ENCODE measurements around the gene RGPD8. TPM values are rescaled to one million over a fixed set of nuclear protein-coding genes. Genes with fewer than 3 reads are reported as not detected.

RGPD8 gene
- total and polyA plus RNA-seq, 2 of the 13 experiments (the other 11 are each of a cell fraction or from before 2014, with no cell fraction given) = 2.3 to 12.8 TPM

DNA sequence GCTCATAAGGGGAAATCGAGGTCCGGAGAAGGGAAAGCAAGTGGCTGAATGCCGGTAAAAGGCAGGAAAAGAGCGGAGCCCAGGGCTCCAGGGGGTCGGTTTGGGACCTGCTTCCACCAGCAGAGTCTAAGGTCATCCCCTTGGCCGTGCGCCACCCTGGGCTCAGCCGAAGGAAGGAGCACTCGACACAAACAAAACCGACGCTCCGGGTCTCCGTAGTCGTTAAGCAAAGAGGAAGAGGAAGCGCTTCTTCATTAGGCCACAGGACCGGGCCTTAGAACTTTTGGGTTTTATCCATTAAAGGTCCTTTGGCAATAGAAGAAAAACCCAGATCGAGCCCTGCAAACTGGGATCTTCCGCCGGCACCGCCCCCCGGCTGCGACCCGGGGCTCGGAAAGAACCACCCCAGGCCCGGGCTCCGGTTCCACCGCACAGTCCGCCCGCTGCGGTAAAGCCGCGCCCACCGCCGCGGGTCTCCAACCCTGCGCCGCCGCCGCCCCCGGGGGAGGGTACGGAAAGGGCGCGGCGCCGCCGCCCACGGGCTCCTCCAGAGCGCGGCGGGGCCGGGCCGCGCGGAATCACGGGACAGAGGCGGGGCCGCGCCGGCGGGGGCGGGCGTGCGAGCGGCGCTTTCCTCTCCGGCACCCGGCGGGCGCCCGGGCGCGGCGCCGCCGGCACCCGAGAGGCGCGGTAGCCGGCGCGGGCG, 48.2 kb upstream of the RGPD8 start, which contains the start of gene TTL (continued):
- TF ChIP-seq CBX2 (IDR thresholded peaks at IDR 0.05; ENCODE audit: low read depth, low read length) (no peak), CBX2 (CRISPR knock-in tag; IDR thresholded peaks at IDR 0.05; ENCODE audit: low read depth) (no peak), RARA (CRISPR knock-in tag; IDR thresholded peaks at IDR 0.05) (no peak), CENPX (CRISPR knock-in tag; IDR thresholded peaks at IDR 0.05) (no peak), ZNF816 (CRISPR knock-in tag; IDR thresholded peaks at IDR 0.05; ENCODE audit: borderline replicate concordance) (0 out of 2 replicates have a peak, but pooled peaks have one; percentile 57), KDM2A (CRISPR knock-in tag; IDR thresholded peaks at IDR 0.05; ENCODE audit: borderline replicate concordance, low read depth) (0 out of 2 replicates have a peak, but pooled peaks have one; percentile 2), MYC (CRISPR knock-in tag; IDR thresholded peaks at IDR 0.05; ENCODE audit: borderline replicate concordance) (no peak; the same call in 1 of the 2 replicates), CEBPB (IDR thresholded peaks at IDR 0.05; ENCODE audit: borderline replicate concordance, low read depth, low read length) (no peak), IKZF1 (IDR thresholded peaks at IDR 0.05) (no peak), TGIF2 (CRISPR knock-in tag; IDR thresholded peaks at IDR 0.05) (0 out of 2 replicates have a peak, but pooled peaks have one; percentile 12), ZNF451 (CRISPR knock-in tag; IDR thresholded peaks at IDR 0.05) (no peak), HOXA7 (CRISPR knock-in tag; IDR thresholded peaks at IDR 0.05) (no peak), DNMT3B (CRISPR knock-in tag; conservative IDR thresholded peaks at IDR 0.05) (no peak), ZMYM2 (CRISPR knock-in tag; IDR thresholded peaks at IDR 0.05) (no peak), REXO4 (CRISPR knock-in tag; IDR thresholded peaks at IDR 0.05; ENCODE audit: borderline replicate concordance) (no peak), SPEN (CRISPR knock-in tag; IDR thresholded peaks at IDR 0.05; ENCODE audit: low read depth) (peak; percentile 29; the same call in 1 of the 2 replicates), TBX3 (IDR thresholded peaks at IDR 0.05; ENCODE audit: borderline replicate concordance) (no peak), NFE2 (CRISPR knock-in tag; IDR thresholded peaks at IDR 0.05) (no peak), GABPB1 (CRISPR knock-in tag; IDR thresholded peaks at IDR 0.05) (peak; percentile 46; the same call in 1 of the 2 replicates), NFYC (CRISPR knock-in tag; IDR thresholded peaks at IDR 0.05) (no peak), ZNF296 (CRISPR knock-in tag; conservative IDR thresholded peaks at IDR 0.05) (peak; percentile 52; the same call in 1 of the 2 replicates), ZNF564 (CRISPR knock-in tag; IDR thresholded peaks at IDR 0.05) (no peak), ZNF543 (CRISPR knock-in tag; IDR thresholded peaks at IDR 0.05) (peak; percentile 42; the same call in 1 of the 2 replicates), ZNF263 (CRISPR knock-in tag; IDR thresholded peaks at IDR 0.05) (peak; percentile 96), BRD4 (CRISPR knock-in tag; IDR thresholded peaks at IDR 0.05) (0 out of 2 replicates have a peak, but pooled peaks have one; percentile 50), ZNF780A (CRISPR knock-in tag; IDR thresholded peaks at IDR 0.05) (no peak), ZNF567 (CRISPR knock-in tag; IDR thresholded peaks at IDR 0.05; ENCODE audit: borderline replicate concordance) (no peak)
- TF ChIP-seq, protein P1, sequence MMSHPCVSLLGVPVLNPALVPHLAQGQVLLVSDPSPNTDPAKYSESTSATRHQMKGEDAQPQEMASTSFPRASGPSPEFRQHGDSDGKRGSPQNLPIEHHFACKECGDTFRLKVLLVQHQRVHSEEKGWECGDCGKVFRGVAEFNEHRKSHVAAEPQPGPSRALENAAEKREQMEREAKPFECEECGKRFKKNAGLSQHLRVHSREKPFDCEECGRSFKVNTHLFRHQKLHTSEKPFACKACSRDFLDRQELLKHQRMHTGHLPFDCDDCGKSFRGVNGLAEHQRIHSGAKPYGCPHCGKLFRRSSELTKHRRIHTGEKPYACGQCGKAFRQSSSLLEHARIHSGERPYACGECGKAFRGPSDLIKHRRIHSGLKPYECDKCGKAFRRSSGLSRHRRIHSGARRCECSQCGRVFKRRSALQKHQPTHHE (CRISPR knock-in tag; IDR thresholded peaks at IDR 0.05; ENCODE audit: borderline replicate concordance) = peak; percentile 16; the same call in 1 of the 2 replicates
- TF ChIP-seq, protein P2, sequence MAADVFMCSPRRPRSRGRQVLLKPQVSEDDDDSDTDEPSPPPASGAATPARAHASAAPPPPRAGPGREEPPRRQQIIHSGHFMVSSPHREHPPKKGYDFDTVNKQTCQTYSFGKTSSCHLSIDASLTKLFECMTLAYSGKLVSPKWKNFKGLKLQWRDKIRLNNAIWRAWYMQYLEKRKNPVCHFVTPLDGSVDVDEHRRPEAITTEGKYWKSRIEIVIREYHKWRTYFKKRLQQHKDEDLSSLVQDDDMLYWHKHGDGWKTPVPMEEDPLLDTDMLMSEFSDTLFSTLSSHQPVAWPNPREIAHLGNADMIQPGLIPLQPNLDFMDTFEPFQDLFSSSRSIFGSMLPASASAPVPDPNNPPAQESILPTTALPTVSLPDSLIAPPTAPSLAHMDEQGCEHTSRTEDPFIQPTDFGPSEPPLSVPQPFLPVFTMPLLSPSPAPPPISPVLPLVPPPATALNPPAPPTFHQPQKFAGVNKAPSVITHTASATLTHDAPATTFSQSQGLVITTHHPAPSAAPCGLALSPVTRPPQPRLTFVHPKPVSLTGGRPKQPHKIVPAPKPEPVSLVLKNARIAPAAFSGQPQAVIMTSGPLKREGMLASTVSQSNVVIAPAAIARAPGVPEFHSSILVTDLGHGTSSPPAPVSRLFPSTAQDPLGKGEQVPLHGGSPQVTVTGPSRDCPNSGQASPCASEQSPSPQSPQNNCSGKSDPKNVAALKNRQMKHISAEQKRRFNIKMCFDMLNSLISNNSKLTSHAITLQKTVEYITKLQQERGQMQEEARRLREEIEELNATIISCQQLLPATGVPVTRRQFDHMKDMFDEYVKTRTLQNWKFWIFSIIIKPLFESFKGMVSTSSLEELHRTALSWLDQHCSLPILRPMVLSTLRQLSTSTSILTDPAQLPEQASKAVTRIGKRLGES (CRISPR knock-in tag; IDR thresholded peaks at IDR 0.05; ENCODE audit: borderline replicate concordance) = no peak

Measured in HepG2 (cell line).